Cardiac fibroblast (primary cell): ENCODE measurements around the gene OR4D1.

Source experiments
- DNase-seq, 2 donors: peaks; one replicate each; pipeline versions ENCODE4 v3.0.0 to v3.0.0-alpha.2; 2010; ENCODE audit warnings: low read depth in 2 of 2
- H3K4me3 ChIP-seq, 2 donors: replicated peaks in 1 of 2; 1 replicate in 1 of 2; 2 replicates in 1 of 2; pipeline ENCODE4 v1.5.1; 2011; ENCODE audit warnings: low read depth in 2 of 2, low read length in 2 of 2, mild to moderate bottlenecking in 2 of 2, moderate library complexity in 1 of 2
- CTCF ChIP-seq: IDR thresholded peaks from one replicate; pipeline ENCODE4 v1.5.1; 2011; ENCODE audit warnings: low read depth, mild to moderate bottlenecking, low read length, inconsistent platforms

OR4D1 gene

DNA sequence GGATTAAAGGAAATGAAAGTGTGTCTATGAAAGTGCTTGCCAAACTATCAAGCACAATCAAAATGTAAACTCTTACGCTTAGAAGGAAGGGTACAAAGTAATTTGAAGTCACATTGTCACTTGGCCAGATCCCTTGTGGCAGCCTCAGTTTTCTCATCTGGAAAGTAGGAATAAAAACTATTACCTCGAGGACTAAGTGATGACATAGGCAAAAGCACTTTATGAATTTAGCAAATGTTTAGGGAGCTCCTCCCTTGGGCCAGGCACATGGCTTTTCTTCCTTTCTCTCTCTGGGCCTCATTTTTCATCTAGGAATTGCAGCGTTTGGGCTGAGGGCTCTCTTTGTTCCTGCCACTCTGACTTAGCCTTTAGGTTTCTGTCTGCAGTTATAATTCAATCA is 36.5 kb upstream of the OR4D1 start:
- DNase-seq, result no peak
- TF ChIP-seq CTCF, result no peak
- H3K4me3 ChIP-seq, result no peak overlapping the region

- no peak overlapping the region for H3K4me3 ChIP-seq
- TF ChIP-seq CTCF, result peak; percentile 98
- DNase-seq, result peak; percentile 74
Measured at GRCh38 chr17:58112970-58113631, 35.1 kb upstream of the OR4D1 start.

- no peak for DNase-seq
- TF ChIP-seq CTCF, result no peak
- H3K4me3 ChIP-seq, result no peak overlapping the region
Measured at GRCh38 chr17:58113947-58114346, 34.2 kb upstream of the OR4D1 start.

GRCh38 chr17:58117382-58117781 is 30.8 kb upstream of the OR4D1 start:
- no peak for DNase-seq
- no peak overlapping the region for H3K4me3 ChIP-seq
- TF ChIP-seq CTCF, result no peak

DNA sequence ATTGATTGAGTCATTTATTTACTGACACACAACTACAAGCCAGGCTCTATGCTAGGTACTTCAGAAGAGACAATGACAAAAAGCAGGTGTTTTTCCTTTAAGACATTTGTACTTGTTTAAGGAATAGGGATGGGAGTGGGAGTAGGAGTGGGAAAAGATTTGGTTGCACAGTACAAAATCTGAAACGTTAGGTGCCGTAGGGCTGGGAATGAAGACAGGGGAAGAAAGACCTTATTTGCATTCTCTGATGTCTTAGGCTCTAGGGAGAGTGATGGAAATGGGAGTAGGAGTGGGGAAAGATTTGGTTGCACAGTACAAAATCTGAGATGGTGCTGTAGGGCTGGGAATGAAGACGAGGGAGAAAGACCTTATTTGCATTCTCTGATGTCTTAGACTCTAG is 28.7 kb upstream of the OR4D1 start:
- H3K4me3 ChIP-seq, result no peak overlapping the region
- DNase-seq, result no peak
- no peak for TF ChIP-seq CTCF

- peak; percentile 68 to 72 for DNase-seq
- TF ChIP-seq CTCF, result no peak
- no peak overlapping the region for H3K4me3 ChIP-seq
Measured at GRCh38 chr17:58120195-58120822, 27.9 kb upstream of the OR4D1 start.
